HG03108 (cell line): Measurements from ENCODE around the gene DGCR8.

Experiments used
- ATAC-seq: cut with Tn5 transposase; IDR thresholded peaks from one replicate; pipeline ENCODE4 v1.9.1; 2021; ENCODE audit warnings: moderate library complexity; ENCODE audit not compliant: unreplicated experiment

The DGCR8 gene

DNA sequence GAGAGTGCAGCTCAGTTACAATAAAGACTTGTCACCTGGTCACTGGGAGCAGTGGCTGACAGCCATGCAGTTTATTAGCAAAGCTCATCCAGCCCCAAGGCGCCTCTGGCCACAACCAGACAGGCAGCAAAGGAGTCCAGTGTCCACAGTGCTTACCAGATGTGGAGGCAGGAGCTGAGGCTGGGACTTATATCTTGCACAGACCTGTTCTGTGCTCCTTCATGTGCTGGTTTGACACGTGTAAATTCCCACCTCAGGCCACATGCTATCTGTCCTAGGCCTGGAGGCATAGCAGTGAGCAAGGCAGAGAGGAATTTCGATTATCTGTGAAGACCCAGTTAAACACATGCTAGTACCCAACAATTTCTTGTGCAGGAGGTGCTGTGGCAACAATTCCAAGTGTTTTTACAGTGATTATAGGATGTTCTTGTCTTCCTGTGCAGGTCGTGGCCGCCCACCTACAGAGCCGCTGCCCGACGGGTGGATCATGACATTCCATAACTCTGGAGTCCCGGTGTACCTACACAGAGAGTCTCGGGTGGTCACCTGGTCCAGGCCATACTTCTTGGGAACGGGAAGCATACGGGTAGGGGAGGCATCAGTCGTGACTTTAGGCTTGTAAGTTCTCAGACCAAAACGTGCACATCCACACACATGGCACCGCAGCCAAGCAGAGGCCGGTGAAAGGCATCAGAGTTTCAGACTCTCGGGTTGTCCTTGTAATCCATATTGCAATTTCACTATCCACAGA, 9.4 kb downstream of the DGCR8 start:
- no peak for ATAC-seq

- ATAC-seq = no peak
These were observed 10.1 kb downstream of the DGCR8 start for GRCh38 chr22:20089977-20090729.

- ATAC-seq = no peak
These were observed 10.7 kb downstream of the DGCR8 start for GRCh38 chr22:20090730-20091240.

- ATAC-seq = no peak
These were observed 11.8 kb downstream of the DGCR8 start for GRCh38 chr22:20091690-20092476.

DNA sequence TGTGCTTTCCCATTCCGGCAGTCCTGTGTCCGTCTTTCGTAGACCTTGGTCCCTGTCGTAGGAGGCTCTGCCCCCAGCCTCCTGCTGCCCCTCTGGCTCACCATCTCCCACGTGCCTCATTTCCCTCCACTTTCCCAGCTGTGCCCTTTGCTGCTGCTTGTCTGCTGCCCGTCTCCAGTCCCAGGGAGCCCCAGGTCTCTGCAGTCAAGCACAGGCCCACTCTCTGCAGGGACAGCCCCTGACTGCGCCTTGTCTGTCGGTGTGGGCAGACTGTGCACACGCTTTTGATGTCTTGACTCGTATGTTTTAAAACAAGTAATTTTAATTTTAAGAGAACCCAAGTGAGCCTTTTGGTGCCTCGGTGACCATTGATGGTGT, 12.4 kb downstream of the DGCR8 start:
- ATAC-seq = no peak

- no peak for ATAC-seq
These were observed 13.6 kb downstream of the DGCR8 start for GRCh38 chr22:20093418-20094196.

DNA sequence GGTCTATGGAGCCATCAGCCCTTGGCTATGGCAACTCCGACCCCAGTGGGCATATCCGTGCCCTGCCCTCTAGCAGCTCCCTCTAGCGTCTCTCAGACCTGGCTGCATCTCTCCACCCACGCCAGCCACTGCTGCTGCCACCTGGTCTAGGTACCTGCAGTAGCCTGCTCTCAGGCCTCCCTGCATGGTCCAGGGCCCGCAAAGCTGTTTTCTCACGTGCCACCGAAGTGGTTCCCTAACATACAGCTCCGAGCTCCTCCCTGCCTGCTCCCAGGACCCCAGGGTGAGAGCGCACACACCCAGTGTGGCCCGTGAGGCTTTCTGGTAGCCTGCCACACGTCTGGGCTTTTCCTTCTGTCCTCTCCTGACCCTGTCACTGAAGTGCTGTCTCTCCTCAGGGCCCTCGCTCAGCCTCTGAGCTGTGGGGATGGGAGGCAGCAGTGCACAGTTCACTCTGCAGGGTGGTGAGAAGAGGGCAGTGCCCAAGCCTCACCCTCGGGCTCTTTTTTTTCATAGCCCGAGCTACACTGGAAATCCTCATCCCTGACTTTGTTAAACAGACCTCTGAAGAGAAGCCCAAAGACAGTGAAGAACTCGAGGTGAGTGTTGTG, 14.3 kb downstream of the DGCR8 start:
- no peak for ATAC-seq

DNA sequence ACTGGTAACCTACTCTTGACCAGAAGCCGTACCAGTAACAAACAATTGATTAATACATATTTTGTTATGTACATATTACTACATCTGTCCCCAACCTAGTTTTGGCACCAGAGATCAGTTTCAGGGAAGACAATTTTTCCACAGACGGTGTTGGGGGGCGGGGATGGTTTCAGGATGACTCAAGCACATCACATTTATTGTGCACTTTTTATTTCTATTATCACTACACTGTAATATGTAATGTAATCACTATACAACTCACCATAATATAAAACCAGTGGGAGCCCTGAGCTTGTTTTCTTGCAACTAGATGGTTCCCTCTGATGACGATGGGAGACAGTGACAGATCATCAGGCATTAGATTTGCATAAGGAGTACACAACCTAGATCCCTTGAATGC, 15.5 kb downstream of the DGCR8 start:
- no peak for ATAC-seq

DNA sequence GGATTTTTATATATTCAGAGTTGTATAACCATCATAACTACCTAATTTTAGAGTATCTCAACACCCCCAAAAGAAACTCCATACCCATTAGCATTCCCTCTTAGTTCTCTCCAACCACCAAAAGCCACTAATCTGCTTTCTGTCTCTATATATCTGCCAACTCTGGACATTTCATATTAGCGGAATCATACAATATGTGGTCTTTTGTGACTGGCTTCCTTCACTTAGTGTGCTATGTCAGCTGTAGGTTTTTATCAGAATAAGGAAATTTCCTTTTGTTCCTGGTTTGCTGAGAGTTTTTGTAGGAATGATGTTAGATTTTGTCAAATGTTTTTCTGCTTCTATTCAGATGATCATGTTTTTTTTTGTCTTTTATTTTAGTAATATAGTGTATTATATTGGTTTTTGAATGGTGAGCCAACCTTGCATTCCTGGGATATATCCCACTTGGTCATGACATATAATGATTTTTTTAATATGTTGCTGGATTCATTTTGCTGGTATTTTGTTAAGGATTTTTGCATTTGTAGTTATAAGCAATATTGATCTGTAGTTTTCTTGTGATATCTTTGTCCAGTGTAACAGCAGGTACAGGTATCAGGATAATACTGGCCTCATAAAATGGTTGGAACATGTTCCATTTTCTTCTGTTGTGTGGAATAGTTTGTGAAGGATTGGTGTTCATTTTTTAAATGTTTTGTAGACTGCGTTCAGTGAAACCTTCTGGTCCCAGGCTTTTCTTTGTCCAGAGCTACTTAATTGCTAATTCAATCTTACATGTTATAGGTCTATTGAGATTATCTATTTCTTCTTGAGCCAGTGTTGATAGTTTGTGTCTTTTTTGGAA, 16.8 kb downstream of the DGCR8 start:
- no peak for ATAC-seq

DNA sequence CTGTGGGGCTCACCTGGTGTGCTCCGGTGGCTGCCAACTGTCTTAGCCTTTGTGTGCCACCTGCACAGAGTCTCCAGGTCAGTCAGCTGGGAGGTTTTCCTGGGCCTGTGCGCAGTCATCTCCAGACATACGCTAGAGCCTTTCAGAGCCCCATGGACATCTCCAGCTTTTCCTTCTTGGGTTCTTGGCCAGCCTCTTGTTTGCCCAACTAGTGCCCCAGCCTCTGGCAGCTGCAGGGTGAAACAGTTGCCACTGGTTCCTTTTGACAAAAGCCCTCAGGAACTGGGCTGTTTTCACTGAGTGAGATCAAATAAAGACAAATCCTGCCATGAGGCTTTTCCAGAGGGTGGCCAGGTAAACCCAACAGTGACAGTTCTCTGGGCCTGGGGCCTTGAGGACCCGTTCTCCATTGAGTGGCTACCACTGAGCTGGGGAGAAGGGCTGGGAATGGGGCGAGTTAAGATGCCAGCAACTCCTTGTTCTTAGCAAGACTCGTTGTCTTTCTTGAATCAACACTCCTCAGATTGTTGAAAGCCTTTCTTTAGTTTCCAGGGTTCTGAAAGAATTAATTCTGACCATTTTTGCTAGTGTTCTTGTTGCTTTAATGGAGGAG, 19.2 kb downstream of the DGCR8 start:
- no peak for ATAC-seq

DNA sequence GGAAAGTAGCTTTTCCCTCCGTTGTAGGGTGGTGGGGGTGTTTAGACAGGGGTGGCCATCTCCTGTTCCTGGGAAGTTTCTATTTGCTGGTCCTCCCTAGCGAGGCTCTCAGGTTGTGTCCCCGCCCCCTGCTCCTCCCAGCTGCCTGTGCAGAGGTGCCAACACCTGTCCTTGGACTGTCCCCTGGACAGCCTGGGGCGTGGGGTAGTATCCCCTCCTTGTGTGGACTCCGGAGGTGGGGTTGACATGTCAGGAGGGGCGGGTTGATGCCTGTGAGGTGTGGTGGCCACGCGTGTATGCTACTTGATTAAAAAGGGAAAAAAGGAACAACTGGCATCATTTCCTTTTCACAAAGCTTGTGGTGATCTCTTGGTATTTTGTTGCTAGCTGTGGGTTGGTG, 21.6 kb downstream of the DGCR8 start:
- ATAC-seq = no peak

- ATAC-seq = no peak
These were observed 22.3 kb downstream of the DGCR8 start for GRCh38 chr22:20102203-20102780.

GRCh38 chr22:20105456-20106204, 25.6 kb downstream of the DGCR8 start:
- no peak for ATAC-seq

GRCh38 chr22:20106205-20106848, 26.3 kb downstream of the DGCR8 start:
- ATAC-seq = no peak

- ATAC-seq = no peak
These were observed 26.8 kb downstream of the DGCR8 start for GRCh38 chr22:20106849-20107237.

DNA sequence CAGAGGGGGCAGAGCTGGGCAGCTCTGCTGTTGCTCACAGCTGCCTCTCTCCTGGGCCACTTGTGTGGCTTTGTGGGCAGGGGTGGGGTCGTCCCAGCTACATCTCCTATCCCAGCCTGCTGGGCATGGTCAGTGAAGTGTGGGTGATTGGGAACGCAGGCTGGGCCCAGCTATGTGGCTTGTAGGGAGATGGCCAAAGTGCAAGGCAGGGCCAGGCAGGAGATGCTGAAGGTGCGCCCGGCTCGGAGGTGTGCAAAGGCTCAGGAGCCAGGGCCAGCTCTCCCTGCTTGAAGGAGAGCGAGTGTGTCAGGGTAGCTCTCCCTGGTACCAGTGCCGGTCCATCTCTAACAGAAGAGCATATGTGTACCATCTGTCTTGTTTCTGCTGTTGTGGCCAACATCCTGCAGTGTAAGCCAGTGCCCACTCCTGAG, 27.4 kb downstream of the DGCR8 start:
- no peak for ATAC-seq

DNA sequence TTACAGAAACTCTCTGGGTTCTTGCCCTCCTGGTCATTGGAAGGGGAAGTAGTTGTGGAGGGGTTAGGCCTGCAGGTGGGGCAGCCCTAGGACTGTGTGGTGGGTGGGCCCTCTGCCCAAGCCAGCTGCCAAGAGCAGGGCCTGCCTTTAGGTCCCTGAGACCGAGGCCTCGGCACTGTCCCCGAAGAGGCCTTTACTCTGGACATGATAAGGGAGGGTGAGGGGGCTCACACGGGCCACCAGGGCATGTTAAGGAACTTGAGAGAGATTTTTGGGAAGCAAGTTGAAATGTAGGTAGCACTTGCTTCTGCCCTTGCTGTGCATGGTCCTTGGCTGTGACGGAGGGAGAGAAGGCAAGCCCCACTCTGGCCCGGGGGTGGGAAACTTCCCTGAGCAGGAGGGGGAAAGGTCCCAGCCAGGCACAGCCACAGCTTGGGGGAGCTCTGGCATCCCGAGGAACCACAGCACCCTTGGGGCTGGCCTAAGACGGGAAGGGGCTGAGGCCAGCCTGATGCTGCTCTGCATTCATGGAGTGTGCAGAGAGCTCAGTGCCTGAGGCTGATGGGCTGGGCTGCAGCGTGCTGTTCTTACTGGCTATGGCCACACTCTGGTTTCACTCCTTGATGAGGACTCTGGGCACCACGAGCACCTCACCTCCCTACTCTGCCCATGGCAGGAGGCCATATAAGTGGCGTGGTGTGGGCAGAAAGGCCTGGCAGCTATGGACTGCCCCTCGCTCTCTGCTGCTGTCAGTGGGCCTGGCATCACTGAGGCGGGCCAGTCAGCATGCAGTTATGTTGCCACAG, 28.1 kb downstream of the DGCR8 start:
- no peak for ATAC-seq
